ENCODE data around the gene VPS13A.

DNA sequence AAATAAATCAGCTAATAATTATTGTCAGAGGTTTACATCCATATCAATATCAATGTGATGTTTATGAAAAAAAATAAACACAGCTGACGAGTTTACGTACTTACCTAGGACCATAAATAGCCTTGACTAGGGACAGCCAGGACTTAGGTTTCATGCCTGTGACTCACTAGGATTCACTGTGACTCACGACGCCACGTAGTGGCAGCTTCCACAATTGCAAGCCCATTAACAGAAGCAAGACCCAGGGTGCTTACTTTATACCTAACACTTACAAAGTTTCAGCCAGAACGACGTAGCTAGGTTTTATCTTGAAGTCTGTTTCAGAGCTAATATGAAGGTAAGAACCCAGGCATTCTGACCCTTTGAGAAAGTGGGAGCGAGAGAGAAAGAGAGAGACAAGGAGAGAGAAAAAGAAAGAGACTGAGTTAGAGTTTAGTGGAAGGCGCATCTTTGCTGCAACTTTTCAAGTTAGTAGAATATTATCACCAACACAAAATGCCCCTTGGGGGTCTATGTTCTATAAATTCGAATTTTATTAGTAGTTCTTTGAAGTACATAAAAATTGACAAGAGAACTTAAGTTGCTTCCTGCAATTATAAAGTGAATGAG is 279.6 kb downstream of the VPS13A start:
- TF ChIP-seq CTCF (IDR thresholded peaks at IDR 0.05) (peak; percentile 94), ZFX (IDR thresholded peaks at IDR 0.05; ENCODE audit: borderline replicate concordance) (no peak)
